ENCODE results near the gene B4GALNT1.
"Not testable (repeated sequence)": the region's sequence is repeated elsewhere in the genome, so short reads cannot be mapped to it uniquely, and the experiment has no call there.

Gene B4GALNT1

GRCh38 chr12:57632958-57633840, at the start of gene B4GALNT1:
Gene B4GALNT1, minus strand, starts transcription at chr12:57633201. Its CDS starts 1,069 bp downstream, at chr12:57632132.
- DNase-seq: peak; percentile 69 to 73

DNA sequence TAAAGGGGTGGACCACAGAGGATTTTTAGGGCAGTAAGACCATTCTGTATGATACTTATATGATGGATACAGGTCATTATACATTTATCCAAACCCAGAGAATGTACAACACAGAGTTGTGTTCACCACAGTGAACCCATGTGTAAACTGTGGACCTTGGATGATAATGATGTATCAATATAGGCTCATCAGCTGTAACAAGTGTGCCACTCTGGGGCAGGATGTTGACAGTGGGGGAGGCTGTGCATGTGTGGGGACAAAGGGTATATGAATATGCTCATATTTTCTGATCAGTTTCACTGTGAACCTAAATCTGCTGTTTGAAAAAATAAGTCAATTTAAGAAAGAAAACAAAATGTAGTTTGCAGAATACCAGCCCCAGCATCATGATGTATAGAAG, 46.7 kb upstream of the B4GALNT1 start:
- DNase-seq: no peak

GRCh38 chr12:57677947-57678346, 44.9 kb upstream of the B4GALNT1 start:
- DNase-seq: not testable (repeated sequence)

DNA sequence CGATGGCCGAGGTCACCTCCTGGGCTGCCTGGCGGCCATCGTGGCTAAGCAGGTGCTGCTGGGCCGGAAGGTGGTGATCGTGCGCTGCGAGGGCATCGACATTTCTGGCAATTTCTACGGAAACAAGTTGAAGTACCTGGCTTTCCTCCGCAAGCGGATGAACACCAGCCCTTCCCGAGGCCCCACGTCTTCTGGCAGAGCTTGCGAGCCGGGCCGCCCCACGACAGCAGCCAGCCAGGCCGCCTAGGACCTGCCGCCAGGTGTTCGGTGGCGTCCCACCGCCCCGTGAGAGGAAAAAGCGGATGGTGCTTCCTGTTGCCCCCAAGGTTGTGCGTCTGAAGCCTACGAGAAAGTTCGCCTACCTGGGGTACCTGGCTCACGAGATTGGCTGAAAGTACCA, 41.7 kb upstream of the B4GALNT1 start:
- no peak for DNase-seq

DNA sequence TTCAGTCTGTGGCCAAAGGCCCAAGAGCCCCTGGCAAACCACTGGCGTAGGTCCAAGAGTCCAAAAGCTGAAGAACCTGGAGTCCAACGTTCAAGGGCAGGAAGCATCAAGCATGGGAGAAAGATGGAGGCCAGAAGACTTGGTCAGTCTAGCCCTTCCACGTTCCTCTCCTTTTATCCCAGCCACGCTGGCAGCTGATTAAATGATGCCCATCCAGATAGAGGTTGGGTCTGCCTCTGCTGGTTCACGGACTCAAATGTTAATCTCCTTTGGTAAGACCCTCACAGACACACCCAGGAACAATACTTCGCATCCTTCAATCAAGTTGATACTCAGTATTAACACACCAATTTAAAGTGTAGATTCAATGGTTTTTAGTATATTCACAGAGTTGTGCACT, 39.8 kb upstream of the B4GALNT1 start:
- no peak for DNase-seq

DNA sequence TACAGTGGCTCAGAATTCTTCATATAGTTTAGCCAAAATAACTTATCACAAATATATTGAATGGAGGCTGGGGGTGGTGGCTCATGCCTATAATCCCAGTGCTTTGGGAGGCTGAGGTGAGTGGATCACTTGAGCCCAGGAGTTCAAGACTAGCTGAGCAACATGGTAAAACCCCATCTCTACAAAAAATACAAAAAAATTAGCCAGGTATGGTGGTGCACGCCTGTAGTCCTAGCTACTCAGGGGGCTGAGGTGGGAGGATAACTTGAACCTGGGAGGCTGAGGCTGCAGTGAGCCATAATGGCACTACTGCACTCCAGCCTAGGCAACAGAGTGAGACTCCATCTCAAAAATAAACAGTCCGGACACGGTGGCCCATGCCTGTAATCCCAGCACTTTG, 38.8 kb upstream of the B4GALNT1 start:
- DNase-seq: not testable (repeated sequence)

GRCh38 chr12:57669691-57670090, 36.7 kb upstream of the B4GALNT1 start:
- not testable (repeated sequence) for DNase-seq

GRCh38 chr12:57666897-57667296, 33.9 kb upstream of the B4GALNT1 start:
- no peak for DNase-seq

DNA sequence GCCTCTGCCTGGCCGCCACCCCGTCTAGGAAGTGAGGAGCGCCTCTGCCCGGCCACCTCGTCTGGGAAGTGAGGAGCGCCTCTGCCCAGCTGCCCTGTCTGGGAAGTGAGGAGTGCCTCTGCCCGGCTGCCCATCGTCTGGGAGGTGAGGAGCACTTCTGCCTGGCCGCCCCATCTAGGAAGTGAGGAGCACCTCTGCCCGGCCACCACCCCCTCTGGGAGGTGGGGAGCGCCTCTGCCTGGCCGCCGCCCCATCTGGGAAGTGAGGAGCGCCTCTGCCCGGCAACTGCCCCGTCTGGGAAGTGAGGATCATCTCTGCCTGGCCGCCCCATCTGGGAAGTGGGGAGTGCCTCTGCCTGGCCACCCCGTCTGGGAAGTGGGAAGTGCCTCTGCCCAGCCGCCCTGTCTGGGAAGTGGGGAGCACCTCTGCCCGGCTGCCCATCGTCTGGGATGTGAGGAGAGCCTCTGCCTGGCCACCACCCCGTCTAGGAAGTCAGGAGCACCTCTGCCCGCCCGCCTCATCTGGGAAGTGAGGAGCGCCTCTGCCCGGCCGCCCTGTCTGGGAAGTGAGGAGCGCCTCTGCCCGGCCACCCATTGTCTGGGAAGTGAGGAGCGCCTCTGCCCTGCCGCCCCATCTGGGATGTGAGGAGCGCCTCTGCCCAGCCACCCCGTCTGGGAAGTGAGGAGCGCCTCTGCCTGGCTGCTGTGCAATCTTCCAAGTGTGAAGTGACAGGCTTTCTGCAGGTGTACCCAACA, 32.2 kb upstream of the B4GALNT1 start:
- not testable (repeated sequence) for DNase-seq

DNA sequence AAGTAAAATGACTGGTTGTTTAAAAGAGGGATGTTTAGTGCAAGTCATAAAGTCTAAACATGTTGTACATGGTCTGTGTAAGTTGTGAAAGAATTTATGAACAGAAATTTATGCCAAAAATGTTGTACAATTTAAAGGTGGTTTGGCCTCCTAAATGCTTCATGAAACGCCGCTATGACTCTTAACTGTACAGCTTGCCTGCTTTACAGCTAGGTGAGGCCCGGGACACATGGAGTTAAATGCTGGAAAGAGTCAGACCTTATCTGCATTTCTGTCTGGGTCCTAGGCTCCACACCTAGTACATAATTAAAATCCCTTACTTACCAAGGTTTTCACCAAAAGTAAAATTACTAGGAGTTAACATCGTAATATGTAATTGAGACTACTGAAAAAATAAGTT, 28.4 kb upstream of the B4GALNT1 start:
- no peak for DNase-seq

DNA sequence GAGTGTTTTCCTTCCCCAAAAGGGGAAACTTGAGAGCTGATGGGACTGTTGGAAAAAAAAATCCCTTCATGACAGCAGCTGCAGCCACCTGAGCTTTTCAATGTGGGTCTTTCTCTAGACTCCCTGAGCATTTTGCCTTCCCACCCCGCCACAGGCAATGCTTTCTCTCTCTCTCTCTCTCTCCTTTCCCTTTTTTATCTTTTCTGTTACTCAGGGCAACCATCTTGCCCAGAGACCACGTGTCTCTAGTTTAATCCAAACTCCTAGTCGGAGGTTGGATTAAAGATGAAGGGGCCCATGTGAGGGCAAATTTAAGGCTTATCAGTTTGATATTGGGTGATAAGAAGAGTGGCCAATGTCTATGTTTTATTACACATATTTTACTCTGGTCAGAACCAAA, 25.9 kb upstream of the B4GALNT1 start:
- DNase-seq: no peak

GRCh38 chr12:57657744-57658143, 24.7 kb upstream of the B4GALNT1 start:
- DNase-seq: no peak

DNA sequence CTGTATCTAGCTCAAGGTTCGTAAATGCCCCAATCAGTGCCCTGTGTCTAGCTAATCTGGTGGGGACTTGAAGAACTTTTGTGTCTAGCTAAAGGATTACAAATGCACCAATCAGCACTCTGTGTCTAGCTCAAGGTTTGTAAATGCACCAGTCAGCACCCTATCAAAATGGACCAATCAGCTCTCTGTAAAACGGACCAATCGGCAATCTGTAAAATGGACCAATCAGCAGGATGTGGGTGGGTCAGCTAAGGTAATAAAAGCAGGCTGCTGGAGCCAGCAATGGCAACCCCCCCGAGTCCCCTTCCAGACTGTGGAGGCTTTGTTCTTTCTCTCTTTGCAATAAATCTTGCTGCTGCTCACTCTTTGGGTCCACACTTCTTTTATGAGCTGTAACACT, 23.4 kb upstream of the B4GALNT1 start:
- DNase-seq: not testable (repeated sequence)

GRCh38 chr12:57655541-57656240, 22.7 kb upstream of the B4GALNT1 start:
- DNase-seq: no peak

DNA sequence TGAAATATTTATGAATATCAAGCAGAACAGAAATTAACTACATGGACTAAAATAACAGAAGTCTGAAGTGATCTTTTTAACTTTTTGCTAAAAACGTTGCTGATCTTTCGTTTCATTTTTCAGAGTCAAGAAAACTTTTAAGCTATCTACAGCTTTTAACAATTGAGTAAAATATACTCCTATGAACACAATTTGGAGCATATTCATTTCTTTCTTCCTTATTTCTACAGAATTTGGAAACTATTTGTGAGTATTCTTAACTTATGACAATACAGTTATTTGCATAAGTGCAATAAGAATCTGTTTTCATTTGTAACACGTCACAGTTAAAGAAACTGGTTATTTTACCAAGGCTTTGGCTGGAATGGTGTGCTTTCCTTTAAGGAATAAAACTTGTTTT, 21.0 kb upstream of the B4GALNT1 start:
- DNase-seq: no peak

GRCh38 chr12:57646659-57647049, 13.7 kb upstream of the B4GALNT1 start:
- not testable (repeated sequence) for DNase-seq

DNA sequence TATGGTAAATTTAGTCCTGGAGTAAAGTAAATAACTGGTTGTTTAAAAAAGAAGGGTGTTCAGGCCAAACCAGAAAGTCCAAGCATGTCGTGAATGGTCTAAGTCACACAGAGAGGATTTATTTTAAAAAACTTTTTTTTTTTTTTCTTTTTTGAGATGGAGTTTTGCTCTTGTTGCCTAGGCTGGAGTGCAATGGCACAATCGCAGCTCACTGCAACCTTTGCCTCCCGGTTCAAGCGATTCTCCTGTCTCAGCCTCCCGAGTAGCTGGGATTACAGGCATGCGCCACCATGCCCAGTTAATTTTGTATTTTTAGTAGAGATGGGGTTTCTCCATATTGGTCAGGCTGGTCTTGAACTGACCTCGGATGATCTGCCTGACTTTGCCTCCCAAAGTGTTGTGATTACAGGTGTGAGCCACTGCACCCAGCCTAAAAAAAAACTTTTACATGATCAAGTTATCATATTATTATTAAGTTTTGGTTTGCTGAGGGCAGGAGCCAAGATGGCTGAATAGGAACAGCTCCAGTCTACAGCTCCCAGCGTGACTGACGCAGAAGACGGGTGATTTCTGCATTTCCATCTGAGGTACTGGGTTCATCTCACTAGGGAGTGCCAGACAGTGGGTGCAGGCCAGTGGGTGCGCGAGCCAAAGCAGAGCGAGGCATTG, 13.1 kb upstream of the B4GALNT1 start:
- not testable (repeated sequence) for DNase-seq

GRCh38 chr12:57641699-57642442, 8.9 kb upstream of the B4GALNT1 start:
- no peak for DNase-seq

GRCh38 chr12:57640175-57641042, 7.4 kb upstream of the B4GALNT1 start:
- DNase-seq: no peak

GRCh38 chr12:57638096-57638495, 5.1 kb upstream of the B4GALNT1 start:
- no peak for DNase-seq

- no peak for DNase-seq
Observed at GRCh38 chr12:57637364-57637763, 4.4 kb upstream of the B4GALNT1 start.
